Hematopoietic multipotent progenitor cell (in vitro differentiated cells): Measurements from ENCODE around the gene ISOC2. TPM values are rescaled to one million over a fixed set of nuclear protein-coding genes. Genes with fewer than 3 reads are reported as not detected.
"Not testable (repeated sequence)": the region's sequence is repeated elsewhere in the genome, so short reads cannot be mapped to it uniquely, and the experiment has no call there.

ENCODE experiments used
- DNase-seq, 3 donors: peaks; one replicate each; pipeline ENCODE4 v3.0.0-alpha.2; 2011 to 2015; ENCODE audit warnings: low read depth in 2 of 3, low spot score in 2 of 3
- total RNA-seq: library from RNA; depleted of rRNA; stranded (reverse); fragments of >200 nt; gene quantifications from one replicate; pipeline ENCODE4 v1.2.3, GENCODE V29; 2012

Gene ISOC2
- total RNA-seq, 1 donor: 63.3 TPM

DNA sequence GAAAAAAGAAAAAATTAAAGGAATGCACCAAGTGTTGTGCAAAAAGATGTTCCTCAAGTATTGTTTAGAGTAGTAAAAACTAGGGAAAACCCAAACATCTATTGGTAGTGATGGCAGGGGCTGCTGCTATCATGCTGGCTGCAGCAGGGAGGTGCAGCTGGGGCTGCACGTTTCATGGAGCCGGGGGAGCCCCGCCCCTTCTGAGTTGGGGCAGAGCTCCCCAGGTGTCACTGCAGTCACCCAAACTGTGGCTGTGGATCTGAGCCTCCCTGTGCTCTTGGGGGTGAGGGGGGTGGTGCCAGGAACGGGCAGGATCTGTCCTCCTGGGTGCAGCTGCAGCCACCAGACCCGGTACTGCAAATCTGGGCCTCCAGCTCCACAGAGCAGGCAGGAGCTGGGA lies 42.3 kb downstream of the ISOC2 start:
- DNase-seq: no peak

DNA sequence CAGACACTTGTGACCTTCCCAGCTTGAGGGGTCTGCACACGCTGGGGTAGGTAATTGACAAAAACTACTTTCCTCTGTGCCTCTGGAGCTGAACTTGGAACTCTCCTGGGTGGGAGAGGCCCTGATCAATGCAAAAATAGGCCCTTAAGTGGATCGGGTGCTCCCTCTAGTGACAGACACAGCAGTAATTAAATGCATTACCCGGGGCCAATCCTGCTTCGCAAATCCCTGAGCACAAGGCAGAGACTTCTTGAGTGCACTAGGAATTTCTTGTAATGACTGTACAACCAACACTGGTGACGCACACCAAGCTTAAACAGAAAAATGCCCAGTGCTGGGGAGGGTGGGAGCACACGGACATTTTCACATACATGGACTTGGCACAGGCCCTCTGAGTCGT lies 43.3 kb downstream of the ISOC2 start:
- peak; percentile 35 to 83 (median 70) for DNase-seq

DNA sequence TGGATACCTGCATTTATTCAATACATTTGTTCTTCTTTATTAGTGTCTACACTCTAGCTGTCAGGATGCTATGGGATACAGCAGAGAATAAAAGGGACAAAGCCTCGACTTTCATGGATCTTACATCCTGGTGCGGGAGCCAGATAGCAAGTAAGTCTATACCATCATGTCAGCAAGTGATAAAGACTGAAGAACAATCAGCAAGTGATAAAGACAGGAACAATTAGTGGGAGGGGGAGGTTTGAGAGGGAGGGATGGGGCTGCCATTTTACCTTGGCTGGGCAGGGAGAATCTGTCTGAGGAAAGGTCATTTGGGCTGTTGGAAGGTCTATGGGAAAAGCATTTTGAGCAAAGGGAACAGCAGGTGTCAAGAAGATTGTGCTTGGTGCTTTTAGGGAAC lies 51.3 kb downstream of the ISOC2 start:
- no peak for DNase-seq

DNA sequence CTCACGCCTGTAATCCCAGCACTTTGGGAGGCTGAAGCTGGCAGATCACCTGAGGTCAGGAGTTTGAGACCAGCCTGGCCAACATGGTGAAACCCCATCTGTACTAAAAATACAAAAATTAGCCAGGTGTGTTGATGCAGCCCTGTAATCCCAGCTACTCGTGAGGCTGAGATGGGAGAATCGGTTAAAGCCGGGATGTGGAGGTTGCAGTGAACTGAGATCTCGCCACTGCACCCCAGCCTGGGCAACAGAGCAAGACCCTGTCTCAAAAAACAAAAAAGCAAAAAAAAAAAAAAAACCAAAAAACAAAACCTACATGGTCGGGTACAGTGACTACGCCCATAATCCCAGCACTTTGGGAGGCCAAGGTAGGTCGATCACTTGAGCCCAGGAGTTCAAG lies 52.3 kb downstream of the ISOC2 start:
- not testable (repeated sequence) for DNase-seq

DNA sequence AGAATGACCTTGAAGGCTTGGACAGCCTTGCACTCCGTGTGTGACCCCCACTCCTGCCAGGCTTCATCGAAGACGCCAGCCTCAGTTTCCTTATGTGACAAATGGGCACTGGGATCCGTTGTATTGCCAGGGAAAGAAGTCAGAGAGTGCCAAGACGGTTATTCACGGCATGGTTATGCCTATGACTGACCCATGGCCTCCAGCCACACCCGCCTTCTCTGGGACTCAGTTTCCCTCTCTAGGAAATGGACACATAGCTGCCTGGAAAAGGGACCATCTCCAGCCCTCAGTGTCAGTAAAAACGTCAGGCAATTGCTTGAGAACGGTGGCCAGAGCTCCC lies 52.9 kb downstream of the ISOC2 start:
- no peak for DNase-seq

DNA sequence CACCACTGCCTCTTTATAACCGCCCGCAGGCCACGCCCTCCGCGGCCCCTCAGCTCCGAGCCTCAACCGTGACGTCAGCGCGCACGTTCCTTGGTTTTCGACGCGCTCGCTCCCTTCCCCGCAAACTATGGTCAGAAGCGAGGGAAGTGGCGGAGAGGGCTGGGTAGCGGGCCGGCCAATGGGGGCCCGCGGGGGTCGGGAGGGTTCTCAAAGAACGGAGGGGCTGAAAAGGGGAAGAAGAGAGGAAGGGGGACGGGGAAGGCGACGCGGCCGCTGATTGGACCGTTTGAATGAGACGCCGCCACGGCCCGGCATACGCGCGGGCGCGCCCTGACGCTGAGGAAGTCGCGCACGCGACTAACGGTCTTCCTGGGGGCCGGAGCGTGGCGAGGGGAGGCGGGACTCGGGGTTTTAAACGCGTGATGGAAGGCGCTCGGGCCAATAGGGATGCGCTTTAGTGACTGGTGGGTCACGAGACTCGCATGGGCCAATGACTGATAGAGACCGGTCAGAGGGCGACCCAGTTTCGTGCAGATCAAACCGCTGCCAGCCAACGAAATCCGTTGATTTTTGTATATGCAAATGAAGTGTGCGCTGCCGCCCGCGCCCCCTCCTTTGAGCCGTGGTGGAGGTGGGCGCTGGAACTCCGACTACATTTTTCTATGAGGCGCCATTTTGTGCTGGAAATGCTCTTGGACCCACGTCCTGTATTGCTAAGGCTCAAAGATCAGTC lies 53.5 kb downstream of the ISOC2 start:
- DNase-seq: peak; percentile 97 to 100 (median 100)

DNA sequence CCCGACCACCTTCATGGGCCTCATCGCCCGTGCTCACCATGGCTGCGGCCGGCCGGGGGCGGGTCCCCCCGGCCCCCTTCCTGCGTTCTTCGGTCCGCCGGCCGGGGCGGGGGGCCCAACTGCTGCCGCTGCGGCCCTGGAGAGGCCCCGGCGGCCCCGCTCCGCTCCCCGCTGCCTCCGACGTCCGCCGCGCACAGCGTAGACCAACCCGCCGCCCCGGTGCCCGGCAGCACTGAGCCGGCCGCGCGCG lies 54.0 kb downstream of the ISOC2 start, which contains the start of gene UBE2S:
Gene UBE2S, minus strand, starts transcription at position 239 of the 250 bp plus-strand sequence. Its CDS starts 199 bp downstream, at position 40.
- not testable (repeated sequence) for DNase-seq

DNA sequence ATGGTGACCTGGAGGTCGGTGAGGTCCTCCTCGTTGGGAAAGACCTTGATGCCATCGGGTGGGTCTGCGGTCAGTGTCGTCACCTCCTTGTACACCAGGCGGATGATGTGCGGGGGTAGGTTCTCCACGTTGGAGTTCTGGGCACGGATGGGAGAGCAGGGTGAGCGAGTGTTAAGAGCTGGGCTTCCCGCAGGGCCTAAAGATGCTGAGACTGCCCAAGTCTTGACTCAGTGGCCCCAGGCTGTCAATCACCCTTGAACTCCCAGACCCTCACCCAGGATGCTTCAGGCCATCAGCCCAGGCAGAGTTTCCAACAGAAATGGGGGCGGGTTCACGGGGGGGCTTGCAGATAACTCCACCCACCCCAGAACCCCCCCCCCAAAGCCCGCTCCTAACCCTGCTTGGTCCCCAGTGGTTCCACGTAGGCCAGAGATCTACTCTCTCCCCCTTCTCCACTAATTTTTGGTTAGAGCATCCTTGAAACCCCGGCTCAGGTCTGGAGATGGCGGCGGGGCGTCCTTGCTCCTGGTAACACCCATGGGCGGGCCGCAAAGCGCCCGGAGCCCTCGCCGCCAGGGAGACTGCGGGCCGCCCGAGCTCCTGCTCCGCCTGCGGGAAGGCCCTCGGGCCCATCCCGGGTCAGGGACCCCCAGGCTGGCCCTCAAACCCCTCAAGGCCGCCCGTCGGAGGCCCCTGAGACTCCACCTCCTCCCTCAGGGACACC lies 54.5 kb downstream of the ISOC2 start:
- DNase-seq: peak in 1 of 3 donors; percentile 26

DNA sequence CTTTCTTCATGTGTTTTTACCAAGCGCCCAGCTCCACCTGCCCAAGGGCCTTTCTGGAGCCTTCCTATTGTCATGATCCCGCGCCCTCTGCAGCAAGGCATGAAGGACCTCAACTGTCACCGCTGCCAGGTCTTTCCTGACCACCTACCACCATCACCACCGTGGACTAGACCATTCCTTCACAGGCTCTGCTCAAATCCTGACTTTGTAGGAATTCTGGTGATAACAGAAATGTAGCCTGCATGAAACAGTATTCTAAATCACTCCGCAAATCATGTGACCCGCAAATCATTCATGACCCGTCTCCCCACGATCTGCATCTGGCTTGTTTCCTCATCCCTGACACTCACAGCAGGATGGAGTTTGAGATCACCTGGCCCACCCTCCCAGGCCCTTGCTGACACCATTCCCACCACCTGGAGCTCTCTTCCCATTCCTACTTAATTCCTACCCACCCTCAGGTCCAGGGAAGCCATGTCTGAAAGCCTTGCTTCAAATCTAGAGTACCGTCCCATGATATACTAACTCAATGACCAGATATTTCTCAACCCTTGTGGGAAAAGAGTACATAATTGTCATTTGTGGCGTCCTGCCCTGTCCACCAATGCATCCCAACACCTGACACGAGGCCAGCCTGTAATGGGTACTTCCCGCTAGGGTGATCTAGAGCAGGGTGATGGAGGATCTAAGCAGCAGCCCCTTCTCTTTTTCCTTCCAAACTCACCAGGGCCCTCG lies 55.2 kb downstream of the ISOC2 start:
- no peak for DNase-seq

DNA sequence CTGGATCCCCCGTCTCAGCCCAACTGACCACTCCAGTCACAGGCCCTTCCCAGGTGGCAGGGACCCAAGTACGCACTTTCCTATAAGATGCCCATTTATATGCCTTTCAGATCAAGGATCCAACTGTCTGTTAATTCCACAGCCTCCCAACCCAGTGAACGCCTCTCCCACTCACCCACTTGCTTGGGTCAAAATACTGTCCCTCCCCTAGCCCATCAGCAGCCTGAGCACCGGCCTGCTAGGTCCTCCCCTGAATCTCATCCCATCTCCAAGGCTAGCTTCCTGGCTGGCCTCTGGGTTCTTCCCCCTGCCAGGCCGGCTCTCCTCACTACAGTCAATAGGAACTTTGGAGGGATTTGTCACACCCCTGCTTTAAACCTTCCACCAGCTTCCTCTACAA lies 55.8 kb downstream of the ISOC2 start:
- no peak for DNase-seq

Other genes with a start within 250 kb of the ISOC2 start
- gene TMEM86B, start 232.9 kb downstream of the ISOC2 start, total RNA-seq: 12.4 TPM
- gene PPP6R1, start 202.6 kb downstream of the ISOC2 start, total RNA-seq: 307 TPM
- 50.4 TPM for gene HSPBP1, start 181.5 kb downstream of the ISOC2 start, total RNA-seq
- gene BRSK1, start 177.6 kb downstream of the ISOC2 start, total RNA-seq: 3.5 TPM
- 5.4 TPM for gene TMEM150B, start 136.3 kb downstream of the ISOC2 start, total RNA-seq
- gene KMT5C, start 121.8 kb downstream of the ISOC2 start, total RNA-seq: 22.4 TPM
- gene COX6B2, start 106.9 kb downstream of the ISOC2 start, total RNA-seq: 0.27 TPM
- gene GARIN5B, start 98.4 kb downstream of the ISOC2 start, total RNA-seq: not detected
- 0.27 TPM for gene IL11, start 91.2 kb downstream of the ISOC2 start, total RNA-seq
- gene TMEM190, start 84.8 kb downstream of the ISOC2 start, total RNA-seq: not detected
- 2.7 TPM for gene TMEM238, start 77.3 kb downstream of the ISOC2 start, total RNA-seq
- gene RPL28, start 75.7 kb downstream of the ISOC2 start, total RNA-seq: 2,604 TPM
- 26.7 TPM for gene UBE2S, start 53.9 kb downstream of the ISOC2 start, total RNA-seq
- gene SHISA7, start 18.3 kb downstream of the ISOC2 start, total RNA-seq: under 0.01 TPM
- not detected for gene C19orf85, start 3.1 kb upstream of the ISOC2 start, total RNA-seq
- 8.3 TPM for gene ZNF628, start 15.0 kb upstream of the ISOC2 start, total RNA-seq
- 12.7 TPM for gene NAT14, start 23.5 kb upstream of the ISOC2 start, total RNA-seq
- 0.27 TPM for gene SSC5D, start 26.8 kb upstream of the ISOC2 start, total RNA-seq
- under 0.01 TPM for gene SBK2, start 75.5 kb upstream of the ISOC2 start, total RNA-seq
- gene SBK3, start 83.9 kb upstream of the ISOC2 start, total RNA-seq: 0.54 TPM
- 7.0 TPM for gene ZNF579, start 119.2 kb upstream of the ISOC2 start, total RNA-seq
- gene FIZ1, start 137.9 kb upstream of the ISOC2 start, total RNA-seq: 8.6 TPM
- 21.3 TPM for gene ZNF524, start 138.6 kb upstream of the ISOC2 start, total RNA-seq
- gene ZNF865, start 144.0 kb upstream of the ISOC2 start, total RNA-seq: 4.0 TPM
- 15.1 TPM for gene ZNF784, start 162.9 kb upstream of the ISOC2 start, total RNA-seq
- 13.7 TPM for gene ZNF580, start 179.4 kb upstream of the ISOC2 start, total RNA-seq
- 48.5 TPM for gene ZNF581, start 182.0 kb upstream of the ISOC2 start, total RNA-seq
- 8.3 TPM for gene CCDC106, start 186.6 kb upstream of the ISOC2 start, total RNA-seq
- 158 TPM for gene U2AF2, start 193.4 kb upstream of the ISOC2 start, total RNA-seq
- gene EPN1, start 213.6 kb upstream of the ISOC2 start, total RNA-seq: 18.0 TPM